Measurements from ENCODE around the gene PRR14. TPM values are rescaled to one million over a fixed set of nuclear protein-coding genes. Genes with fewer than 3 reads are reported as not detected.

The PRR14 gene
- total RNA-seq, 1 donor from 2014 or later, result 2.6 TPM

DNA sequence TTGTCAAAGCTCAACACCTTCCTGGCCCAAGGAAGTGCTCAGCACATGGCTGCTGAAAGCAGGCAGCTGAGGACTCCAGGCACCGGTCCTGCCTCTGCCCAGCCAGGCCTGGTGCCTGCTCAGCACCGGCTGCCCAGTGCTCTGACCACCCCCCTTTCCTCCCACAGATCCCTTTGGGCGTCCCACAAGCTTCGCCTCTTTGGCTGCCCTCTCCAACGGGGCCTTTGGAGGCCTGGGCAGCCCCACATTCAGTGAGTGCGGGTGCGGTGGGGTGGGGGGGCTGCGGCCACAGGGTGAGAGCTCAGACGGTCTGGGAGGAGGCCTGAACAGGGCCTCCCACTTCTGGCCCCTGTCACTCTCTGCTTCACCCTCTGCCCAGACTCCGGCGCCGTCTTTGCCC is 17.6 kb downstream of the PRR14 start:
- H3K4me3 ChIP-seq (ENCODE audit: low read depth, low read length), result no peak overlapping the region
- TF ChIP-seq, protein P1, sequence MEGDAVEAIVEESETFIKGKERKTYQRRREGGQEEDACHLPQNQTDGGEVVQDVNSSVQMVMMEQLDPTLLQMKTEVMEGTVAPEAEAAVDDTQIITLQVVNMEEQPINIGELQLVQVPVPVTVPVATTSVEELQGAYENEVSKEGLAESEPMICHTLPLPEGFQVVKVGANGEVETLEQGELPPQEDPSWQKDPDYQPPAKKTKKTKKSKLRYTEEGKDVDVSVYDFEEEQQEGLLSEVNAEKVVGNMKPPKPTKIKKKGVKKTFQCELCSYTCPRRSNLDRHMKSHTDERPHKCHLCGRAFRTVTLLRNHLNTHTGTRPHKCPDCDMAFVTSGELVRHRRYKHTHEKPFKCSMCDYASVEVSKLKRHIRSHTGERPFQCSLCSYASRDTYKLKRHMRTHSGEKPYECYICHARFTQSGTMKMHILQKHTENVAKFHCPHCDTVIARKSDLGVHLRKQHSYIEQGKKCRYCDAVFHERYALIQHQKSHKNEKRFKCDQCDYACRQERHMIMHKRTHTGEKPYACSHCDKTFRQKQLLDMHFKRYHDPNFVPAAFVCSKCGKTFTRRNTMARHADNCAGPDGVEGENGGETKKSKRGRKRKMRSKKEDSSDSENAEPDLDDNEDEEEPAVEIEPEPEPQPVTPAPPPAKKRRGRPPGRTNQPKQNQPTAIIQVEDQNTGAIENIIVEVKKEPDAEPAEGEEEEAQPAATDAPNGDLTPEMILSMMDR (IDR thresholded peaks at IDR 0.05; ENCODE audit: insufficient read depth, low read length, severe bottlenecking), result no peak
- DNase-seq (ENCODE audit: low read depth), result no peak
- peaks cover 41% of the 10 kb centered on the region for H3K36me3 ChIP-seq (ENCODE audit: control insufficient read depth, insufficient read depth, low read length)
- no peaks in the 10 kb centered on the region for H3K27me3 ChIP-seq (ENCODE audit: control insufficient read depth, insufficient read depth, low read length)
- no peak for FAIRE-seq

DNA sequence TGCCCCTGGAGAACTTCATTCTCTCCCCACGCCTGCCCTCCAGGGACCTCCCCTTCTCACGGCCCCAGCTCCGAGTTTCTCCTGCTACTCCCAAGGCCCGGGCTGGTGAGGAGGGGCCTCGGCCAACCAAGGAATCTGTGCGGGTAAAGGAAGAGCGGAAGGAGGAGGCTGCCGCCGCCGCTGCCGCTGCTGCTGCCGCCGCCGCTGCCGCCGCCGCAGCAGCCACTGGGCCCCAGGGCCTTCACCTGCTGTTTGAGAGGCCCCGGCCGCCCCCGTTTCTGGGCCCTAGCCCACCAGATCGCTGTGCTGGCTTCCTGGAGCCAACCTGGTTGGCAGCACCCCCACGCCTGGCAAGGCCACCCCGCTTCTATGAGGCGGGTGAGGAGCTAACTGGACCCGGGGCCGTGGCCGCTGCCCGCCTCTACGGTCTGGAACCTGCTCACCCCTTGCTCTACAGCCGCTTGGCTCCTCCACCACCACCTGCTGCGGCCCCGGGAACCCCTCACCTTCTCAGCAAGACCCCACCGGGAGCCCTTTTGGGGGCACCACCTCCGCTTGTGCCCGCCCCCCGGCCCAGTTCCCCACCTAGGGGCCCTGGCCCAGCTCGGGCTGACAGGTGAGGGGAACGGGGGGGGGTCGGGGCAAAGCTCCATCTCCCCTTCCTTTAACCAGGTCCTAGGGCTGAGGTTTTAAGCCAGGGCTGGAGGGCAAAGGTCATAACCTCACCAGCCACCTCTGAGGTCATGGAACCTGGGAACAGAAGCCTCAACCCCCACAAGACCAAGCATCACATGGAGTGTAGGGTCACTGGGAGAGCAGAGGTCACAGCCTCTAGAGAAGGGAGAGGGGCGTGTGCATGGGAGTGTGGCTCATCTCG is 18.5 kb downstream of the PRR14 start:
- DNase-seq (ENCODE audit: low read depth) (no peak), FAIRE-seq (no peak)
- TF ChIP-seq, protein P1 (IDR thresholded peaks at IDR 0.05; ENCODE audit: insufficient read depth, low read length, severe bottlenecking), result no peak
- Histone ChIP-seq H3K36me3 (ENCODE audit: control insufficient read depth, insufficient read depth, low read length) (peaks cover 39% of the 10 kb centered on the region), H3K27me3 (ENCODE audit: control insufficient read depth, insufficient read depth, low read length) (no peaks in the 10 kb centered on the region), H3K4me3 (ENCODE audit: low read depth, low read length) (no peak overlapping the region)

DNA sequence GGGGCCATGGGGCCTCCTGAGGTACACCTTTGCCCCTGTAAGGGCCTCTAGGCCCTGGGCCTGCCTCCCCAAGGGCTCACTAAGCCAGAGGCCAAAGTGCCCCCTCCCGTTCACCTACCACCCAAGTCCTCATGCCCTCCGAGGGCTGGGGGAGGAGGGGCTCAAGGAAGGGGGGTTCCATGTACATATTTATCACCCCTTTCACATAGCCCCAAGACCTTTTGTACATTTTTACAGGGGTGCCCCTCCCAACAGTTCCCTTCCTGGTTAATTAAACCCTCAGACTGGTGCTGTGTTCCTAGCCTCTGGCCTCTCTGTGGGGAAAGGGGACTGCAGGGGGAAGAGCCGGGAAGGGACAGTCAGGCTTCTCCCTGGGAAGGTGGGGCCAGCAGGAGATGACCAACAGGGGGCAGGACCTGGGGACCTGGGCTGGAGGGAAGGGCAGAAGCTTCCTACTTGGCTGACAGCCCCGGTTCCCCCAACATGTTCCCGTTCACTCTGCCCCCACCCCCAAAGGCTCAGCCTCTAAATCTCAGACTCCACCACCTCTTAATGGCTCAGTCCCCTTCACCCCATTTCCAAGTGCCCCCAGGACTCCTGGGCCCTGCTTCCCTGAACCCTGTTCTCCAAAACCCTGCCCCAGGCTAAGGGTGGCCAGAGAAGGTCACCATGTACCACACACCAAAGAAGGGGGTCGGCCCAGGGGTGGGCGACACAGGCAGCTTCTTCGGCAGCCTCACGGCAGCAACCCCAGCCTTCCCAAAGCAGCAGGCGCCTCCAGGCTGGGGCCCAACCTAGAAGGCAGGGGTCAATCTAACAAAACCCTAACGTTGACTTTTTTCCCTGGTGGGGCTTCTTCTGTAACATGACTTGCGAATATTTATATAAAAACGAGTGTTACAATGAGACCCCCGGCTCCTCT is 19.4 kb downstream of the PRR14 start:
- H3K27me3 ChIP-seq (ENCODE audit: control insufficient read depth, insufficient read depth, low read length), result no peaks in the 10 kb centered on the region
- TF ChIP-seq, protein P1 (IDR thresholded peaks at IDR 0.05; ENCODE audit: insufficient read depth, low read length, severe bottlenecking), result peak; percentile 13
- H3K36me3 ChIP-seq (ENCODE audit: control insufficient read depth, insufficient read depth, low read length), result peaks cover 32% of the 10 kb centered on the region
- FAIRE-seq, result no peak
- DNase-seq (ENCODE audit: low read depth), result no peak
- no peak overlapping the region for H3K4me3 ChIP-seq (ENCODE audit: low read depth, low read length)

DNA sequence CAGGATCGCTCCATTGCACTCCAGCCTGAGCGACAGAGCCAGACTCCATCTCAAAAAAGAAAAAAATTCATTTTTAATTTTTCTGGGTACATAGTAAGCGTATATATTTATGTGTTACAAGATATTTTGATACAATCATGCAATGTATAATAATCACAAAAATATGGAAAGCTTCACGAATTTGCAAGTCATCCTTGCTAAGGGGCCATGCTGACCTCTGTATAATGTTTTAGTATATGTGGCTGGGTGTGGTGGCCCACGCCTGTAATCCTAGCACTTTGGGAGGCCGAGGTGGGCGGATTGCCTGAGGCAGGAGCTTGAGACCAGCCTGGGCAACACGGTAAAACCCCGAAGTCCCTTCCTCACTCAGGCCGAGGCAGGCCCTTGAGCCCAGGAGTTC is 24.4 kb downstream of the PRR14 start:
- no peak for DNase-seq (ENCODE audit: low read depth)
- TF ChIP-seq, protein P1 (IDR thresholded peaks at IDR 0.05; ENCODE audit: insufficient read depth, low read length, severe bottlenecking), result no peak
- FAIRE-seq, result no peak
- Histone ChIP-seq H3K4me3 (ENCODE audit: low read depth, low read length) (no peak overlapping the region), H3K36me3 (ENCODE audit: control insufficient read depth, insufficient read depth, low read length) (peaks cover 2% of the 10 kb centered on the region), H3K27me3 (ENCODE audit: control insufficient read depth, insufficient read depth, low read length) (no peaks in the 10 kb centered on the region)

DNA sequence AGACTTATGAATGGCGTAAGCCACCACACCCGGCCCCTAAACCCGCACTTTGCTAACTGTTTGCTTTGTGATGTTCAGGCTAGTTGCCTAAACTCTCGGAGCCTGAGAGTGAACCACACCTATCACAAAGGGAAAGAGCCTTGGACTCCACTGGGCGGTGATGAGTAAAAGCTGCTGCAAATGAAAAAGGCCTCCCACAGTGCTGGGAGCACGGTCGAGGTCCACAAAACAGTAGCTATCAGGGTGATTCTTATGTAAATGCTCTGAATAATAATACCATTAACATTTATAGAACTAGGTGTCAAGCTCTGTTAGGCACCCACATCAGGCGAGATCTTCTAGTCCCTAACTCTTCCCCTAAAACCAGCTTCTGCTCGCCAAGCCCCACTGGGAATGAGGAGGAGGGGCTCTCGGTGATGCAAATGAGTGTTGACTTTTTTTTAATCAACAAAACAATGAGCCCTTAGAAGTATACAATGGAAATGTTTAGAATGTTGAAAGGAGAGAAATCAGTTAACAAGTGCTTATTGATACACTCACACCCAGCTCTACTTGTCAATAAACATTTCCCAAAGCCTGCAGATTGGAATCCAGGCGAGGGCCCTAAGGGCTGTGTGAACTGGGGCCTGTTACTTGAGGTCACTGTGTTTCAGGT is 27.3 kb downstream of the PRR14 start:
- H3K4me3 ChIP-seq (ENCODE audit: low read depth, low read length), result no peak overlapping the region
- H3K27me3 ChIP-seq (ENCODE audit: control insufficient read depth, insufficient read depth, low read length), result no peaks in the 10 kb centered on the region
- TF ChIP-seq, protein P1 (IDR thresholded peaks at IDR 0.05; ENCODE audit: insufficient read depth, low read length, severe bottlenecking), result no peak
- DNase-seq (ENCODE audit: low read depth), result no peak
- FAIRE-seq, result no peak
- no peaks in the 10 kb centered on the region for H3K36me3 ChIP-seq (ENCODE audit: control insufficient read depth, insufficient read depth, low read length)
